IMR-90 (cell line): ENCODE results near the gene USP40. TPM values are rescaled to one million over a fixed set of nuclear protein-coding genes. Genes with fewer than 3 reads are reported as not detected.

ENCODE experiments used
- ATAC-seq: fragments of 200-7000 bp; cut with Tn5 transposase; 2 replicates; pipeline ENCODE4 v1.9.1; 2020; ENCODE audit warnings: low read depth, mild to moderate bottlenecking, moderate library complexity
- BruUV-seq: library from RNA; stranded (reverse); fragments of 400-500 nt; replicated peaks from 2 replicates; lab custom pipeline; 2021; lab: Mats Ljungman, UMichigan
- CTCF ChIA-PET: fragments of 300-600 bp; formaldehyde crosslinking; extraction: SDS; loops from one replicate; lab custom pipeline; 2021; ENCODE audit warnings: antibody characterized with exemption; lab: Yijun Ruan, JAX
- POLR2A ChIA-PET: fragments of 300-600 bp; sonication (Branson Sonifier 250); formaldehyde crosslinking; loops from one replicate; lab custom pipeline; 2022; ENCODE audit warnings: antibody characterized with exemption; ENCODE audit not compliant: unreplicated experiment; lab: Charles Lee
- DNase-seq: peaks from one replicate; pipeline ENCODE4 v3.0.0; 2013
- H2AFZ ChIP-seq: replicated peaks from 2 replicates; pipeline ENCODE3; 2013; ENCODE audit warnings: low read length, mild to moderate bottlenecking; ENCODE audit not compliant: poor library complexity
- H2AK5ac ChIP-seq: 2 replicates; pipeline ENCODE4 v1.6.1; 2013; ENCODE audit warnings: low read depth, low read length, inconsistent platforms
- H2AK9ac ChIP-seq: replicated peaks from 2 replicates; pipeline ENCODE3; 2013; ENCODE audit warnings: mild to moderate bottlenecking, low read depth, low read length, moderate library complexity; ENCODE audit not compliant: poor library complexity
- H2BK120ac ChIP-seq: 2 replicates; pipeline ENCODE4 v1.6.1; 2013; ENCODE audit warnings: low read depth, low read length, inconsistent platforms
- H2BK15ac ChIP-seq: 3 replicates; pipeline ENCODE4 v1.6.1; 2013; ENCODE audit warnings: low read depth, low read length, inconsistent platforms
- H2BK20ac ChIP-seq: 2 replicates; pipeline ENCODE4 v1.6.1; 2013; ENCODE audit warnings: low read depth, mild to moderate bottlenecking, inconsistent platforms, low read length, moderate library complexity
- H2BK5ac ChIP-seq: 2 replicates; pipeline ENCODE4 v1.6.1; 2013; ENCODE audit warnings: mild to moderate bottlenecking, low read depth, low read length, inconsistent platforms; ENCODE audit not compliant: poor library complexity, severe bottlenecking
- H3K14ac ChIP-seq: replicated peaks from 2 replicates; pipeline ENCODE4 v1.6.1; 2013; ENCODE audit warnings: low read depth, low read length, inconsistent platforms
- H3K18ac ChIP-seq: 2 replicates; pipeline ENCODE4 v1.6.1; 2013; ENCODE audit warnings: low read depth, low read length, control low read depth
- H3K23ac ChIP-seq: 2 replicates; pipeline ENCODE4 v1.6.1; 2013; ENCODE audit warnings: low read depth, low read length, inconsistent platforms
- H3K27ac ChIP-seq: 2 replicates; pipeline ENCODE4 v1.5.1; 2013; ENCODE audit warnings: mild to moderate bottlenecking, control low read depth, low read length; ENCODE audit not compliant: insufficient read depth
- H3K27me3 ChIP-seq: 2 replicates; pipeline ENCODE4 v1.6.1; 2013; ENCODE audit warnings: low read length; ENCODE audit not compliant: control insufficient read depth, insufficient read depth
- H3K36me3 ChIP-seq: 2 replicates; pipeline ENCODE4 v1.6.1; 2013; ENCODE audit warnings: low read length, mixed read lengths; ENCODE audit not compliant: control insufficient read depth, insufficient read depth
- H3K4ac ChIP-seq: 2 replicates; pipeline ENCODE4 v1.6.1; 2013; ENCODE audit warnings: low read depth, low read length, inconsistent platforms
- H3K4me1 ChIP-seq: 2 replicates; pipeline ENCODE4 v1.6.1; 2013; ENCODE audit warnings: low read length, mixed read lengths; ENCODE audit not compliant: control insufficient read depth, insufficient read depth
- H3K4me2 ChIP-seq: 2 replicates; pipeline ENCODE4 v1.6.1; 2013; ENCODE audit warnings: low read depth, mild to moderate bottlenecking, control low read depth, low read length, moderate library complexity
- H3K4me3 ChIP-seq: 2 replicates; pipeline ENCODE4 v1.5.1; 2013; ENCODE audit warnings: low read depth, mild to moderate bottlenecking, control low read depth, low read length, moderate library complexity; ENCODE audit not compliant: insufficient read depth
- H3K56ac ChIP-seq: 2 replicates; pipeline ENCODE4 v1.6.1; 2013; ENCODE audit warnings: low read length, inconsistent platforms; ENCODE audit not compliant: insufficient read depth; ENCODE audit errors: extremely low read depth
- H3K79me1 ChIP-seq, 2 experiments: 2 replicates each; pipeline ENCODE4 v1.6.1; 2013; ENCODE audit warnings: low read length in 2 of 2, inconsistent platforms in 1 of 2, low read depth in 1 of 2
- H3K9ac ChIP-seq: 2 replicates; pipeline ENCODE4 v1.6.1; 2013; ENCODE audit warnings: low read depth, low read length, control low read depth
- H3K9me1 ChIP-seq: 2 replicates; pipeline ENCODE4 v1.6.1; 2013; ENCODE audit warnings: low read length, inconsistent platforms; ENCODE audit not compliant: insufficient read depth
- H3K9me3 ChIP-seq: 2 replicates; pipeline ENCODE4 v1.6.1; 2013; ENCODE audit warnings: low read length; ENCODE audit not compliant: control insufficient read depth, insufficient read depth
- H4K20me1 ChIP-seq: 2 replicates; pipeline ENCODE4 v1.6.1; 2013; ENCODE audit warnings: low read length, inconsistent platforms; ENCODE audit not compliant: insufficient read depth
- H4K5ac ChIP-seq: 2 replicates; pipeline ENCODE4 v1.6.1; 2013; ENCODE audit warnings: mild to moderate bottlenecking, low read depth, low read length, control low read depth
- H4K8ac ChIP-seq, 2 experiments: 2 replicates each; pipeline ENCODE4 v1.6.1; 2013; ENCODE audit warnings: low read depth in 2 of 2, low read length in 2 of 2, control low read depth in 1 of 2, inconsistent platforms in 1 of 2
- H4K91ac ChIP-seq: 2 replicates; pipeline ENCODE4 v1.6.1; 2013; ENCODE audit warnings: low read depth, low read length, inconsistent platforms; ENCODE audit not compliant: insufficient read depth
- BHLHE40 ChIP-seq: fragments of 150-350 bp; IDR thresholded peaks from 2 replicates; pipeline ENCODE4 v1.6.1; 2016; ENCODE audit warnings: mild to moderate bottlenecking, low read depth, low read length
- FOS ChIP-seq: fragments of 150-350 bp; IDR thresholded peaks from 2 replicates; pipeline ENCODE4 v1.6.1; 2016; ENCODE audit warnings: low read depth, low read length
- MAFK ChIP-seq: IDR thresholded peaks from 2 replicates; pipeline ENCODE4 v1.6.1; 2012; ENCODE audit warnings: low read depth, low read length, improper control_type of control experiment
- MXI1 ChIP-seq: IDR thresholded peaks from 2 replicates; pipeline ENCODE4 v1.6.1; 2012; ENCODE audit warnings: low read depth, mild to moderate bottlenecking, low read length, moderate library complexity, borderline replicate concordance
- POLR2A ChIP-seq: IDR thresholded peaks from 2 replicates; pipeline ENCODE4 v1.6.1; 2012; ENCODE audit warnings: mild to moderate bottlenecking, low read depth, low read length
- RAD21 ChIP-seq: IDR thresholded peaks from 2 replicates; pipeline ENCODE4 v1.6.1; 2012; ENCODE audit warnings: low read length, improper control_type of control experiment
- RCOR1 ChIP-seq: IDR thresholded peaks from 2 replicates; pipeline ENCODE4 v1.6.1; 2012; ENCODE audit warnings: mild to moderate bottlenecking, low read length, improper control_type of control experiment; ENCODE audit not compliant: insufficient replicate concordance
- RFX5 ChIP-seq: IDR thresholded peaks from 2 replicates; pipeline ENCODE4 v1.8.0; 2012; ENCODE audit warnings: low read depth, mild to moderate bottlenecking, low read length, moderate library complexity
- WGBS, 2 experiments: methylation state at CpG; one replicate each; pipeline versions ENCODE4 v1.1.5 to v1.1.7; 2013; ENCODE audit warnings: missing lambda C conversion rate in 2 of 2; ENCODE audit not compliant: insufficient read length in 1 of 2; ENCODE audit errors: extremely low coverage in 2 of 2; 5-methylcytosine and 5-hydroxymethylcytosine counted together
- dilution Hi-C: fragments of 300-500 bp; cut with HindIII; formaldehyde crosslinking; loops from one replicate; pipeline ENCODE4 v1.14.3; 2018; ENCODE audit warnings: low sequenced_read_pairs; ENCODE audit not compliant: unreplicated experiment
- in situ Hi-C: fragments of 300-500 bp; cut with MboI; formaldehyde crosslinking; loops from 3 replicates; pipeline ENCODE4 v1.14.3; 2019; ENCODE audit warnings: low sequenced_read_pairs, inconsistent platforms, mixed read lengths
- intact Hi-C: fragments of 100-400 bp; cut with micrococcal nuclease; formaldehyde crosslinking; loops from 2 replicates; pipeline ENCODE4 v1.10.0; 2022
- polyA plus RNA-seq, 3 experiments: library from polyadenylated mRNA; depleted of rRNA; stranded (reverse); fragments of >200 nt; gene quantifications; 2 replicates each; pipeline ENCODE4 v1.2.3, GENCODE V29; 2012; ENCODE audit warnings: low replicate concordance in 1 of 3
- total RNA-seq: library from RNA; depleted of rRNA; stranded (reverse); fragments of >200 nt; gene quantifications from 2 replicates; pipeline ENCODE4 v1.2.3, GENCODE V29; 2012

Gene USP40
- total and polyA plus RNA-seq, 2 of the 4 experiments (the other 2 are of a cell fraction), result 30.1 to 30.8 TPM

DNA sequence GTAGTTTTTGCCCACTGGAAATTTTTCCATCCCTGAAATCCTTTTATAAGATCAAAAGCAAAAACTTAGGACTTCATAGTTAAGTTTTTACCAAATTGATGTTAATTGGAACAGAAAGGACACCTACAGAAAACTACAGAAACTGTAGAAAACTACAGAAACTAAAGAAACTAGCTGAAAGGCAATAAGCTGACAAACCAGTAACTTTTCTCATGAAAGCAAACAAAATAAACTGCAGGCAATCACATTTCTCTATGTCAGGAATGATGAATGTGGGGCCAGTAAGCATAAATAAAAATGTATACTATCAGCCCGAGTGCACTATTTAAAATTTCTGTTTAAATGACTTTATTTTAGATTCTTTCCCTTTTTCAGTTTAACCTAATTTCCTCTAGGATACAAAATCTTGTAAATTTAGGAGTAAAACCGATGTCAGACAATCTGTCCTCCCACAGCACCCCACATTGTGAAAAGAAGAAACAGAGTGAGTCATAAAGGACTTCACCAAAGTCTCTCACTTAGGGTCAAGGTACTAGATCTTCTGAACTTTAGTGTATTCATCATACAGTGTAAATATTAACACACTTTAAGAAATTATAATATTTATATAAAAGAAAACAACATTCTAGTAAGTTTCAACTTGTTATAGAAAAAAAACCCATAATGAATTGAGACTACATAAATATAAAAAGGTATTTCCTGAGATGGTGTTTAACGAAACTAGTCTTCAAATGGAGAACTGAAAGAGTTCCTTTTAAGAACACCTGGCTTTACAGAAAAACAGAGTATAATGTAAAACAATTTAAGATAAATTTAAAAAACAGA, 46.6 kb downstream of the USP40 start:
- H3K9me3 ChIP-seq, result no peaks in the 10 kb centered on the region
- H3K36me3 ChIP-seq, result peaks cover 7% of the 10 kb centered on the region
- H2AK5ac ChIP-seq, result no peak overlapping the region
- no CpG with 5 or more reads among the region's 3 CpGs for WGBS, 2 experiments
- no peak overlapping the region for H3K4me3 ChIP-seq
- H3K27me3 ChIP-seq, result no peaks in the 10 kb centered on the region
- no peak overlapping the region for H3K9ac ChIP-seq
- ChIA-PET CTCF (no interaction called here), POLR2A (no interaction called here)
- H3K4me1 ChIP-seq, result no peaks in the 10 kb centered on the region
- no peaks in the 10 kb centered on the region for H4K20me1 ChIP-seq
- H2AK9ac ChIP-seq, result no peak overlapping the region
- no peaks in the 10 kb centered on the region for H3K79me1 ChIP-seq
- H2BK120ac ChIP-seq, result no peak overlapping the region
- H3K27ac ChIP-seq, result no peak overlapping the region
- DNase-seq, result no peak
- no peak overlapping the region for H3K14ac ChIP-seq
- in situ Hi-C loops (no loop called here), intact Hi-C loops (no loop called here), dilution Hi-C loops (no loop called here)
- H4K91ac ChIP-seq, result no peak overlapping the region
- H3K4ac ChIP-seq, result no peak overlapping the region
- no peak overlapping the region for H4K8ac ChIP-seq
- H4K5ac ChIP-seq, result no peak overlapping the region
- H3K18ac ChIP-seq, result no peak overlapping the region
- no peak overlapping the region for H3K56ac ChIP-seq
- no peak for TF ChIP-seq RAD21
- TF ChIP-seq FOS, result no peak
- no peak for TF ChIP-seq POLR2A
- no peak for TF ChIP-seq MXI1
- TF ChIP-seq MAFK, result no peak
- no peak for TF ChIP-seq RFX5
- no peak for TF ChIP-seq RCOR1
- TF ChIP-seq BHLHE40, result no peak
- no peak overlapping the region for H2BK20ac ChIP-seq
- H3K4me2 ChIP-seq, result no peak overlapping the region
- no peak overlapping the region for H2BK5ac ChIP-seq
- H3K23ac ChIP-seq, result no peak overlapping the region
- no peak for ATAC-seq
- H2AFZ ChIP-seq, result no peak overlapping the region
- BruUV-seq, result no TSS peak
- H2BK15ac ChIP-seq, result no peak overlapping the region
- no peaks in the 10 kb centered on the region for H3K9me1 ChIP-seq
